ENCODE data around the gene CBR3.

DNA sequence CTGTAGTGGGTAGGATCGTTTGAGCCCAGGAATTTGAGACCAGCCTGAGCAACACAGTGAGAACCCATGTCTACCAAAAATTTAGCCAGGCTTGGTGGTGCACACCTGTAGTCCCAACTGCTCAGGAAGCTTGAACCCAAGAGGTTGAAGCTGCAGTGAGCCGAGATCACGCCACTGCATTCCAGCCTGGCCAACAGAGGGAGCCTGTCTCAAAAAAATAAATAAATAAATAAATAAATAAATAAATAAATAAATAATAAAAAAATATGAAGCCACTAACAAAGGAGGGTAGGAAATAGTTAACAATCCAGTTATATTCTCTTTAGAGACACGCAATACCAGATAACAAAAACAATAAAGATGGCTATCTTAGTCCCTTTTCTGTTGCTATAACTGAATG lies 11.9 kb upstream of the CBR3 start:
- TF ChIP-seq, protein P1, sequence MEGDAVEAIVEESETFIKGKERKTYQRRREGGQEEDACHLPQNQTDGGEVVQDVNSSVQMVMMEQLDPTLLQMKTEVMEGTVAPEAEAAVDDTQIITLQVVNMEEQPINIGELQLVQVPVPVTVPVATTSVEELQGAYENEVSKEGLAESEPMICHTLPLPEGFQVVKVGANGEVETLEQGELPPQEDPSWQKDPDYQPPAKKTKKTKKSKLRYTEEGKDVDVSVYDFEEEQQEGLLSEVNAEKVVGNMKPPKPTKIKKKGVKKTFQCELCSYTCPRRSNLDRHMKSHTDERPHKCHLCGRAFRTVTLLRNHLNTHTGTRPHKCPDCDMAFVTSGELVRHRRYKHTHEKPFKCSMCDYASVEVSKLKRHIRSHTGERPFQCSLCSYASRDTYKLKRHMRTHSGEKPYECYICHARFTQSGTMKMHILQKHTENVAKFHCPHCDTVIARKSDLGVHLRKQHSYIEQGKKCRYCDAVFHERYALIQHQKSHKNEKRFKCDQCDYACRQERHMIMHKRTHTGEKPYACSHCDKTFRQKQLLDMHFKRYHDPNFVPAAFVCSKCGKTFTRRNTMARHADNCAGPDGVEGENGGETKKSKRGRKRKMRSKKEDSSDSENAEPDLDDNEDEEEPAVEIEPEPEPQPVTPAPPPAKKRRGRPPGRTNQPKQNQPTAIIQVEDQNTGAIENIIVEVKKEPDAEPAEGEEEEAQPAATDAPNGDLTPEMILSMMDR (IDR thresholded peaks at IDR 0.05; ENCODE audit: insufficient read depth, low read depth, low read length) = no peak
- TF ChIP-seq EZH2 (IDR thresholded peaks at IDR 0.05; ENCODE audit: insufficient read depth, low read length) = no peak
